Sigmoid colon (tissue), 4 donors: Measurements from ENCODE around the gene ALB.

ENCODE experiments used
- POLR2A ChIP-seq, 2 donors: fragments of 450-650 bp; IDR thresholded peaks; one replicate each; pipeline ENCODE4 v1.6.1; 2016; ENCODE audit warnings: antibody characterized with exemption in 2 of 2, mild to moderate bottlenecking in 2 of 2, moderate library complexity in 2 of 2
- POLR2AphosphoS5 ChIP-seq, 4 donors: sonication (generic); formaldehyde crosslinking; IDR thresholded peaks; one replicate each; pipeline ENCODE4 v1.6.1; 2017; ENCODE audit warnings: antibody characterized with exemption in 4 of 4
- TF ChIP-seq, protein P1 (sequence below), 4 experiments: fragments of 450-650 bp in 3 of 4; fragments of 200-600 bp in 1 of 4; IDR thresholded peaks; one replicate each; pipeline ENCODE4 v1.5.1; 2016 to 2019; ENCODE audit warnings: antibody characterized with exemption in 4 of 4, mild to moderate bottlenecking in 3 of 4, moderate library complexity in 2 of 4

DNA sequence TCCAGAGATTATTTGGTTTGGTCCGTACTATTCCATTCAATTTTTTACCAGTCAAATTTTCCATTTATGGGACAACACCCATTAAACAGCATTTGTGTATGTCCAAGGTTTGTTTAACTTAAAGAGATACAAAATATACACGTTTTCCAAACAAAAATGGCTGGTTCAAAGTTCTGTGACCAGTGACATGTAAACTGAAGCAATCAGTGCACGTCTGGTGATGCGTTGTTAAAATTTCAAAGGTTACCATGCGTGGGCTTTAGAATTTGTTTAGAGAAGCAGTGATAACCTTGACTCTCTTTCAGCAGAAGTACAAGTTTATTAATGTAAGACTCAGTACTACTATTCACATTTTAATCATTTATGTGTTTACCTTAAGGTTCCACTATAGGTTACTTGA is 25.2 kb upstream of the ALB start:
- TF ChIP-seq, protein P1, sequence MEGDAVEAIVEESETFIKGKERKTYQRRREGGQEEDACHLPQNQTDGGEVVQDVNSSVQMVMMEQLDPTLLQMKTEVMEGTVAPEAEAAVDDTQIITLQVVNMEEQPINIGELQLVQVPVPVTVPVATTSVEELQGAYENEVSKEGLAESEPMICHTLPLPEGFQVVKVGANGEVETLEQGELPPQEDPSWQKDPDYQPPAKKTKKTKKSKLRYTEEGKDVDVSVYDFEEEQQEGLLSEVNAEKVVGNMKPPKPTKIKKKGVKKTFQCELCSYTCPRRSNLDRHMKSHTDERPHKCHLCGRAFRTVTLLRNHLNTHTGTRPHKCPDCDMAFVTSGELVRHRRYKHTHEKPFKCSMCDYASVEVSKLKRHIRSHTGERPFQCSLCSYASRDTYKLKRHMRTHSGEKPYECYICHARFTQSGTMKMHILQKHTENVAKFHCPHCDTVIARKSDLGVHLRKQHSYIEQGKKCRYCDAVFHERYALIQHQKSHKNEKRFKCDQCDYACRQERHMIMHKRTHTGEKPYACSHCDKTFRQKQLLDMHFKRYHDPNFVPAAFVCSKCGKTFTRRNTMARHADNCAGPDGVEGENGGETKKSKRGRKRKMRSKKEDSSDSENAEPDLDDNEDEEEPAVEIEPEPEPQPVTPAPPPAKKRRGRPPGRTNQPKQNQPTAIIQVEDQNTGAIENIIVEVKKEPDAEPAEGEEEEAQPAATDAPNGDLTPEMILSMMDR (IDR thresholded peaks at IDR 0.05), result no peak
- TF ChIP-seq POLR2AphosphoS5 (IDR thresholded peaks at IDR 0.05) (no peak), POLR2A (IDR thresholded peaks at IDR 0.05) (no peak)
